H9 (cell line): Measurements from ENCODE around the gene PTTG1. TPM values are rescaled to one million over a fixed set of nuclear protein-coding genes. Genes with fewer than 3 reads are reported as not detected.

ENCODE experiments used
- DNase-seq: peaks from one replicate; pipeline ENCODE4 v3.0.0-alpha.2; 2017
- H2AFZ ChIP-seq: one replicate; pipeline ENCODE4 v1.6.1; 2013; ENCODE audit warnings: mild to moderate bottlenecking, low read length, control low read depth, moderate library complexity
- H2AK5ac ChIP-seq: 2 replicates; pipeline ENCODE4 v1.6.1; 2013; ENCODE audit warnings: low read length, control low read depth, mixed read lengths; ENCODE audit not compliant: insufficient read length
- H2BK120ac ChIP-seq: one replicate; pipeline ENCODE4 v1.6.1; 2013; ENCODE audit warnings: low read depth, mild to moderate bottlenecking, low read length, control low read depth, inconsistent platforms; ENCODE audit not compliant: poor library complexity, severe bottlenecking
- H2BK12ac ChIP-seq: 2 replicates; pipeline ENCODE4 v1.6.1; 2013; ENCODE audit warnings: low read length, control low read depth, mixed read lengths, low read depth; ENCODE audit not compliant: insufficient read length
- H2BK15ac ChIP-seq: 2 replicates; pipeline ENCODE4 v1.6.1; 2013; ENCODE audit warnings: low read depth, low read length, control low read depth
- H2BK20ac ChIP-seq: one replicate; pipeline ENCODE4 v1.6.1; 2013; ENCODE audit warnings: low read depth, mild to moderate bottlenecking, low read length, control low read depth, inconsistent platforms; ENCODE audit not compliant: poor library complexity, severe bottlenecking
- H2BK5ac ChIP-seq: 2 replicates; pipeline ENCODE4 v1.6.1; 2013; ENCODE audit warnings: low read length, control low read depth, mixed read lengths; ENCODE audit not compliant: insufficient read length
- H3K14ac ChIP-seq: 2 replicates; pipeline ENCODE4 v1.6.1; 2013; ENCODE audit warnings: low read length, control low read depth; ENCODE audit not compliant: insufficient read depth
- H3K18ac ChIP-seq: 2 replicates; pipeline ENCODE4 v1.6.1; 2013; ENCODE audit warnings: low read depth, mild to moderate bottlenecking, mixed read lengths, low read length, control low read depth; ENCODE audit not compliant: insufficient read length
- H3K23ac ChIP-seq: 2 replicates; pipeline ENCODE4 v1.6.1; 2013; ENCODE audit warnings: low read length, control low read depth, mixed read lengths, low read depth; ENCODE audit not compliant: insufficient read length
- H3K23me2 ChIP-seq: 2 replicates; pipeline ENCODE4 v1.6.1; 2013; ENCODE audit warnings: low read depth, mild to moderate bottlenecking, mixed read lengths, low read length, control low read depth; ENCODE audit not compliant: insufficient read length, poor library complexity, severe bottlenecking
- H3K27ac ChIP-seq: 2 replicates; pipeline ENCODE4 v1.5.1; 2013; ENCODE audit warnings: low read length, control low read depth, mixed read lengths, low read depth; ENCODE audit not compliant: insufficient read length
- H3K27me3 ChIP-seq: 2 replicates; pipeline ENCODE4 v1.6.1; 2013; ENCODE audit warnings: low read length, control low read depth, inconsistent platforms; ENCODE audit not compliant: insufficient read depth
- H3K4ac ChIP-seq: 2 replicates; pipeline ENCODE4 v1.6.1; 2013; ENCODE audit warnings: low read depth, mild to moderate bottlenecking, control low read depth, inconsistent platforms, low read length, moderate library complexity
- H3K4me1 ChIP-seq: 2 replicates; pipeline ENCODE4 v1.6.1; 2013; ENCODE audit warnings: low read length, control low read depth, inconsistent platforms; ENCODE audit not compliant: insufficient read depth
- H3K4me2 ChIP-seq: 2 replicates; pipeline ENCODE4 v1.6.1; 2013; ENCODE audit warnings: low read length, control low read depth, mixed read lengths; ENCODE audit not compliant: insufficient read length, insufficient read depth
- H3K56ac ChIP-seq: 2 replicates; pipeline ENCODE4 v1.6.1; 2013; ENCODE audit warnings: low read depth, mild to moderate bottlenecking, mixed read lengths, low read length, control low read depth; ENCODE audit not compliant: insufficient read length
- H3K79me1 ChIP-seq: 2 replicates; pipeline ENCODE4 v1.6.1; 2013; ENCODE audit warnings: low read depth, mild to moderate bottlenecking, moderate library complexity, low read length, control low read depth, inconsistent platforms; ENCODE audit not compliant: insufficient read depth, poor library complexity, severe bottlenecking
- H3K79me2 ChIP-seq: 2 replicates; pipeline ENCODE4 v1.6.1; 2013; ENCODE audit warnings: low read length, control low read depth, inconsistent platforms; ENCODE audit not compliant: insufficient read depth
- H3K9ac ChIP-seq: 2 replicates; pipeline ENCODE4 v1.6.1; 2013; ENCODE audit warnings: low read length, control low read depth, mixed read lengths; ENCODE audit not compliant: insufficient read length; ENCODE audit errors: extremely low read depth
- H3K9me3 ChIP-seq: one replicate; pipeline ENCODE4 v1.6.1; 2013; ENCODE audit warnings: low read depth, low read length, inconsistent platforms; ENCODE audit not compliant: control insufficient read depth
- H3T11ph ChIP-seq: one replicate; pipeline ENCODE4 v1.6.1; 2013; ENCODE audit warnings: mild to moderate bottlenecking, low read length, control low read depth, inconsistent platforms
- H4K20me1 ChIP-seq: one replicate; pipeline ENCODE4 v1.6.1; 2013; ENCODE audit not compliant: control insufficient read depth, insufficient read length, insufficient read depth
- H4K5ac ChIP-seq: 2 replicates; pipeline ENCODE4 v1.6.1; 2013; ENCODE audit warnings: low read depth, mild to moderate bottlenecking, mixed read lengths, low read length, control low read depth; ENCODE audit not compliant: insufficient read length
- H4K8ac ChIP-seq: replicated peaks from 2 replicates; pipeline ENCODE4 v1.6.1; 2013; ENCODE audit warnings: low read length, control low read depth, mixed read lengths, low read depth; ENCODE audit not compliant: insufficient read length
- H4K91ac ChIP-seq: 2 replicates; pipeline ENCODE4 v1.6.1; 2013; ENCODE audit warnings: low read depth, mild to moderate bottlenecking, moderate library complexity, mixed read lengths, low read length, control low read depth; ENCODE audit not compliant: insufficient read length
- H3K27ac Mint-ChIP-seq, 3 experiments: 2 replicates in 2 of 3; 3 replicates in 1 of 3; pipeline ENCODE4 v1.8.0; 2020 to 2021; ENCODE audit warnings: mixed read lengths in 3 of 3, mild to moderate bottlenecking in 1 of 3, moderate library complexity in 1 of 3
- H3K27me3 Mint-ChIP-seq: 2 replicates; pipeline ENCODE4 v1.8.0; 2021; ENCODE audit warnings: low read depth, mild to moderate bottlenecking, moderate library complexity, mixed read lengths
- H3K36me3 Mint-ChIP-seq, 3 experiments: 2 replicates in 2 of 3; 3 replicates in 1 of 3; pipeline ENCODE4 v1.8.0; 2020 to 2021; ENCODE audit warnings: low read depth in 3 of 3, mixed read lengths in 3 of 3; ENCODE audit not compliant: insufficient read depth in 1 of 3
- H3K4me1 Mint-ChIP-seq, 2 experiments: 2 replicates each; pipeline ENCODE4 v1.8.0; 2020; ENCODE audit warnings: mixed read lengths in 2 of 2
- H3K4me3 Mint-ChIP-seq, 2 experiments: 2 replicates in 1 of 2; 3 replicates in 1 of 2; pipeline ENCODE4 v1.8.0; 2020 to 2021; ENCODE audit warnings: mild to moderate bottlenecking in 2 of 2, mixed read lengths in 2 of 2, moderate library complexity in 1 of 2
- H3K9me3 Mint-ChIP-seq, 2 experiments: 2 replicates in 1 of 2; 3 replicates in 1 of 2; pipeline ENCODE4 v1.8.0; 2020; ENCODE audit warnings: mild to moderate bottlenecking in 2 of 2, mixed read lengths in 2 of 2, moderate library complexity in 1 of 2
- CTCF ChIP-seq: fragments of 200-600 bp; sonication (generic); conservative IDR thresholded peaks from 3 replicates; pipeline ENCODE4 v1.8.0; 2021; ENCODE audit warnings: antibody characterized with exemption, mild to moderate bottlenecking
- WGBS: extraction: QIAGEN DNeasy Blood & Tissue Kit; methylation state at CpG from one replicate; pipeline ENCODE4 v1.1.7; 2013; ENCODE audit warnings: missing lambda C conversion rate, low lambda C conversion rate, mixed read lengths; ENCODE audit not compliant: insufficient read length; ENCODE audit errors: extremely low coverage; 5-methylcytosine and 5-hydroxymethylcytosine counted together
- total RNA-seq: library from RNA; stranded (reverse); gene quantifications from 2 replicates; pipeline ENCODE4 v1.2.1, GENCODE V29; 2021

PTTG1 gene
- total RNA-seq, 1 experiment from 2014 or later: 279 TPM

- no peaks in the 10 kb centered on the region for H3K79me2 ChIP-seq
- H2AFZ ChIP-seq: no peak overlapping the region
- DNase-seq: no peak
- no peak overlapping the region for H3K4me2 ChIP-seq
- no peaks in the 10 kb centered on the region for H3K79me1 ChIP-seq
- no peak overlapping the region for H2AK5ac ChIP-seq
- Mint-ChIP-seq H3K4me3 (no peak overlapping the region), H3K4me1 (peaks cover 11 to 15% of the 10 kb centered on the region in 2 experiments), H3K36me3 (peaks cover 0 to 5% (median 2%) of the 10 kb centered on the region in 3 experiments; a peak in 2 of 7 replicates), H3K27me3 (no peaks in the 10 kb centered on the region), H3K9me3 (peaks cover 4 to 9% of the 10 kb centered on the region in 2 experiments; a peak in 4 of 5 replicates), H3K27ac (no peak overlapping the region)
- H3K4me1 ChIP-seq: no peaks in the 10 kb centered on the region
- H3K56ac ChIP-seq: no peak overlapping the region
- no peak overlapping the region for H3T11ph ChIP-seq
- no peak overlapping the region for H4K91ac ChIP-seq
- no peak overlapping the region for H3K9ac ChIP-seq
- no peak overlapping the region for H3K18ac ChIP-seq
- no peak overlapping the region for H2BK20ac ChIP-seq
- H4K5ac ChIP-seq: no peak overlapping the region
- no peaks in the 10 kb centered on the region for H4K20me1 ChIP-seq
- H2BK15ac ChIP-seq: no peak overlapping the region
- no peak overlapping the region; the same call in 1 of the 2 replicates for H3K14ac ChIP-seq
- H2BK12ac ChIP-seq: no peak overlapping the region
- no peak overlapping the region for H3K4ac ChIP-seq
- no peak overlapping the region for H4K8ac ChIP-seq
- H3K27ac ChIP-seq: no peak overlapping the region
- no peaks in the 10 kb centered on the region for H3K27me3 ChIP-seq
- H3K23ac ChIP-seq: no peak overlapping the region
- no peak overlapping the region for H2BK120ac ChIP-seq
- H3K9me3 ChIP-seq: no peaks in the 10 kb centered on the region
- H2BK5ac ChIP-seq: no peak overlapping the region
- no peak for TF ChIP-seq CTCF
- WGBS: no CpG with 5 or more reads among the region's 4 CpGs
- H3K23me2 ChIP-seq: no peaks in the 10 kb centered on the region
Measured at GRCh38 chr5:160463227-160463626, 41.6 kb downstream of the PTTG1 start.
